ENCODE measurements around the gene SLC30A9. TPM values are rescaled to one million over a fixed set of nuclear protein-coding genes. Genes with fewer than 3 reads are reported as not detected.

The SLC30A9 gene
- total and polyA plus RNA-seq, 7 experiments from 2014 or later = 21.4 to 42.1 (median 32.7) TPM

DNA sequence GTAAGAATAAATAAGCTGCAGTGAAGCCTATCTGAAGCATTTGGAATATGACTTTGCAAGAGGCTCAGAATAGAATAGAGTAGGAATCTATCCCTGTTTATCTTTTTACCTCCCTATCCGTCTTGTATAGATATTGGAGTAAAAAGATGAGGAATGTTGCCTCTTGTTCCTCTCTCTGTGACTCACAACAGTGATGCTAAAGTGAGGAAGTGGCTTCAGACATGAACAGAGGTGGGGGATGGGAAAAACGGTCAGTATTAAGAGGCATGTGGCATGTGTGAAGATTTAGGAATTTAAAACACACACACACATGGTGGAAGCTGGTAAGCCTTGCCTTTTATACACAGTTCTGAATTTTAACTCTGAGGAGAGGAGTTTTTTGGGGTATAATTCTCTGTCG lies 12.6 kb upstream of the SLC30A9 start:
- Histone ChIP-seq H3K4me3 (ENCODE audit: low read length) (no peak overlapping the region), H3K36me3 (ENCODE audit: control insufficient read depth in 2 of 3, insufficient read depth in 3 of 3, low read length in 3 of 3) (no peaks in the 10 kb centered on the region), H3K27ac (ENCODE audit: low read depth, low read length) (no peak overlapping the region), H3K9me3 (ENCODE audit: control insufficient read depth in 2 of 3, low read length in 3 of 3) (no peaks in the 10 kb centered on the region), H3K27me3 (ENCODE audit: control insufficient read depth in 2 of 2, insufficient read depth in 2 of 2, low read length in 2 of 2) (no peaks in the 10 kb centered on the region), H3K4me1 (ENCODE audit: control insufficient read depth in 2 of 2, insufficient read depth in 2 of 2, low read length in 2 of 2) (no peaks in the 10 kb centered on the region)
- peaks cover 0 to 15% (median 7%) of the 10 kb centered on the region in 5 donors for H3K27me3 Mint-ChIP-seq
- H3K4me1 Mint-ChIP-seq = no peaks in the 10 kb centered on the region
- intact Hi-C loops (cut with micrococcal nuclease) = no loop called here
- ATAC-seq (peak; percentile 38), DNase-seq (no peak)
- CTCF ChIA-PET = no interaction called here
- POLR2A ChIA-PET = no interaction called here
- H3K27ac Mint-ChIP-seq = no peak overlapping the region
- peaks cover 0 to 4% (median 0%) of the 10 kb centered on the region in 5 donors for H3K36me3 Mint-ChIP-seq
- peaks cover 0 to 1% (median 0%) of the 10 kb centered on the region in 11 donors for H3K9me3 Mint-ChIP-seq
- H3K4me3 Mint-ChIP-seq = no peak overlapping the region

GRCh38 chr4:41981456-41981855 lies 8.9 kb upstream of the SLC30A9 start, which contains the start of gene DCAF4L1:
Gene DCAF4L1 (plus strand): TSS chr4:41981756. CDS start chr4:41981793, 37 bp downstream.
- H3K9me3 Mint-ChIP-seq = no peaks in the 10 kb centered on the region
- Histone ChIP-seq H3K9me3 (ENCODE audit: control insufficient read depth in 2 of 3, low read length in 3 of 3) (no peaks in the 10 kb centered on the region), H3K4me1 (ENCODE audit: control insufficient read depth in 2 of 2, insufficient read depth in 2 of 2, low read length in 2 of 2) (no peaks in the 10 kb centered on the region), H3K27me3 (ENCODE audit: control insufficient read depth in 2 of 2, insufficient read depth in 2 of 2, low read length in 2 of 2) (no peaks in the 10 kb centered on the region), H3K4me3 (ENCODE audit: low read length) (no peak within 1 kb of the TSS), H3K27ac (ENCODE audit: low read depth, low read length) (no peak within 1 kb of the TSS), H3K36me3 (ENCODE audit: control insufficient read depth in 2 of 3, insufficient read depth in 3 of 3, low read length in 3 of 3) (no peaks in the 10 kb centered on the region)
- ChIA-PET POLR2A (no interaction called here), CTCF (no interaction called here)
- peaks cover 0 to 4% (median 0%) of the 10 kb centered on the region in 5 donors for H3K36me3 Mint-ChIP-seq
- intact Hi-C loops (cut with micrococcal nuclease) = no loop called here
- H3K27me3 Mint-ChIP-seq = peaks cover 1 to 11% (median 4%) of the 10 kb centered on the region in 5 donors
- DNase-seq (no peak), ATAC-seq (no peak)
- H3K27ac Mint-ChIP-seq = no peak within 1 kb of the TSS
- no peak within 1 kb of the TSS for H3K4me3 Mint-ChIP-seq
- peaks cover 0 to 2% (median 0%) of the 10 kb centered on the region in 7 donors for H3K4me1 Mint-ChIP-seq

DNA sequence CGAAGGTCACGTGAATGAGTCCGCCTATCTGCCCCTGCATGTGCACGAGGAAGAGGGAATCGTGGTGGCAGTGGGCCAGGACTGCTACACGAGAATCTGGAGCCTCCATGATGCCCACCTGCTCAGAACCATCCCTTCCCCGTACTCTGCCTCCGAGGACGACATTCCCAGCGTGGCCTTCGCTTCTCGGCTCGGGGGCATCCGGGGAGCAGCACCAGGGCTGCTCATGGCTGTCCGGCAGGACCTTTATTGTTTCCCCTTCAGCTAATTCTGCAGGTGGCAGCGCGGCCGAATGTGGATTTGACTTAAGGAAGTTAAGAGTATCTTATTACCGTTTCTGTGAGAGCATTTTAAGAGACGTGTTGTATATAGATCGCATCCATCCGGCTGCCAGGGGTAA lies 7.6 kb upstream of the SLC30A9 start:
- DNase-seq (no peak), ATAC-seq (no peak)
- H3K27ac Mint-ChIP-seq = no peak overlapping the region
- intact Hi-C loops (cut with micrococcal nuclease) = no loop called here
- CTCF ChIA-PET = no interaction called here
- H3K9me3 ChIP-seq (ENCODE audit: control insufficient read depth in 2 of 3, low read length in 3 of 3) = no peaks in the 10 kb centered on the region
- H3K27me3 Mint-ChIP-seq = peaks cover 1 to 7% (median 4%) of the 10 kb centered on the region in 5 donors
- H3K9me3 Mint-ChIP-seq = no peaks in the 10 kb centered on the region
- H3K27me3 ChIP-seq (ENCODE audit: control insufficient read depth in 2 of 2, insufficient read depth in 2 of 2, low read length in 2 of 2) = no peaks in the 10 kb centered on the region
- no peaks in the 10 kb centered on the region for H3K36me3 ChIP-seq (ENCODE audit: control insufficient read depth in 2 of 3, insufficient read depth in 3 of 3, low read length in 3 of 3)
- no peak overlapping the region for H3K27ac ChIP-seq (ENCODE audit: low read depth, low read length)
- no peak overlapping the region for H3K4me3 ChIP-seq (ENCODE audit: low read length)
- POLR2A ChIA-PET = no interaction called here
- H3K36me3 Mint-ChIP-seq = peaks cover 0 to 4% (median 0%) of the 10 kb centered on the region in 5 donors
- H3K4me3 Mint-ChIP-seq = no peak overlapping the region
- peaks cover 0 to 2% (median 0%) of the 10 kb centered on the region in 7 donors for H3K4me1 Mint-ChIP-seq
- no peaks in the 10 kb centered on the region for H3K4me1 ChIP-seq (ENCODE audit: control insufficient read depth in 2 of 2, insufficient read depth in 2 of 2, low read length in 2 of 2)

- no peaks in the 10 kb centered on the region for H3K27me3 ChIP-seq (ENCODE audit: control insufficient read depth in 2 of 2, insufficient read depth in 2 of 2, low read length in 2 of 2)
- DNase-seq (no peak), ATAC-seq (no peak)
- ChIA-PET CTCF (no interaction called here), POLR2A (no interaction called here)
- H3K27ac ChIP-seq (ENCODE audit: low read depth, low read length) = no peak overlapping the region
- no peaks in the 10 kb centered on the region for H3K9me3 Mint-ChIP-seq
- H3K36me3 Mint-ChIP-seq = peaks cover 0 to 2% (median 0%) of the 10 kb centered on the region in 5 donors
- peaks cover 0 to 4% (median 0%) of the 10 kb centered on the region in 5 donors for H3K27me3 Mint-ChIP-seq
- no peaks in the 10 kb centered on the region for H3K9me3 ChIP-seq (ENCODE audit: control insufficient read depth in 2 of 3, low read length in 3 of 3)
- H3K4me3 Mint-ChIP-seq = no peak overlapping the region
- no peak overlapping the region for H3K4me3 ChIP-seq (ENCODE audit: low read length)
- no peak overlapping the region for H3K27ac Mint-ChIP-seq
- no peaks in the 10 kb centered on the region for H3K36me3 ChIP-seq (ENCODE audit: control insufficient read depth in 2 of 3, insufficient read depth in 3 of 3, low read length in 3 of 3)
- H3K4me1 Mint-ChIP-seq = peaks cover 0 to 15% (median 10%) of the 10 kb centered on the region in 7 donors
- H3K4me1 ChIP-seq (ENCODE audit: control insufficient read depth in 2 of 2, insufficient read depth in 2 of 2, low read length in 2 of 2) = peaks cover 0 to 7% of the 10 kb centered on the region in 2 donors
- intact Hi-C loops (cut with micrococcal nuclease) = no loop called here
Observed at GRCh38 chr4:41985151-41985550, 5.2 kb upstream of the SLC30A9 start.

DNA sequence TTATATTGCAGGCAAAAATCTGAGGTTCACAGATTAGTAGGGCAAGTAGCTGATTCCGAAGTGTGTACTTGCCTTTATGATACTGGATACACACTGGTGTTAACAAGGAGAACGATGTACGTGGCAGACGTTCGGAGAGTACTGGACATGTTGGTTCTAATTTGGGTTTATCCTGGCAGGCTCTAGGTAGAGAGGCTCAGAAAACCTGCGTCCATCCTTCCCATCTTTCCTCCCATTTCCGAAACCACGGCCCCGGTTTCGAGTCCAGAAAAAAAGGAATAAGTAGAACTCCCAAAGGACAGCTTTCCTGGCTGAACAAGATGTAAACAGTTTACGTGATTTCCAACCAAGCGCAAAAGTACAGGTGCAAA lies 351 bp upstream of the SLC30A9 start:
- Mint-ChIP-seq H3K27ac (peak overlapping the region; percentile 90 to 99 (median 97)), H3K4me1 (peaks cover 11 to 43% (median 38%) of the 10 kb centered on the region in 7 donors), H3K9me3 (no peaks in the 10 kb centered on the region), H3K36me3 (peaks cover 0 to 4% (median 0%) of the 10 kb centered on the region in 5 donors), H3K4me3 (peak overlapping the region; percentile 92 to 99 (median 96)), H3K27me3 (peaks cover 0 to 1% (median 0%) of the 10 kb centered on the region in 5 donors)
- Histone ChIP-seq H3K27me3 (ENCODE audit: control insufficient read depth in 2 of 2, insufficient read depth in 2 of 2, low read length in 2 of 2) (no peaks in the 10 kb centered on the region), H3K4me1 (ENCODE audit: control insufficient read depth in 2 of 2, insufficient read depth in 2 of 2, low read length in 2 of 2) (peaks cover 12 to 16% of the 10 kb centered on the region in 2 donors), H3K36me3 (ENCODE audit: control insufficient read depth in 2 of 3, insufficient read depth in 3 of 3, low read length in 3 of 3) (peaks cover 0 to 5% (median 0%) of the 10 kb centered on the region in 3 experiments), H3K4me3 (ENCODE audit: low read length) (peak overlapping the region; percentile 86), H3K9me3 (ENCODE audit: control insufficient read depth in 2 of 3, low read length in 3 of 3) (no peaks in the 10 kb centered on the region), H3K27ac (ENCODE audit: low read depth, low read length) (peak overlapping the region; percentile 84)
- CTCF ChIA-PET = no interaction called here
- POLR2A ChIA-PET = interaction anchor here (2.3 kb wide), 1 partner anchor 55 kb away, joined by 11 read pairs; the partner anchor contains the start of gene TMEM33
- intact Hi-C loops (cut with micrococcal nuclease) = loop anchor here (1.0 to 5.0 kb wide), 4 partner anchors 55 to 682 kb away; partner anchors contain the start of genes ATP8A1 (in 2 of the 2) and TMEM33 (in 2 of the 2)
- ATAC-seq = peak; percentile 6
- peak in 1 of 9 donors; percentile 19 for DNase-seq

- ChIA-PET POLR2A (interaction anchor here (0.7 to 0.9 kb wide), 2 partner anchors 8 to 22 kb away, joined by 3 to 5 read pairs; no protein-coding TSS in a partner anchor), CTCF (no interaction called here)
- Histone ChIP-seq H3K36me3 (ENCODE audit: control insufficient read depth in 2 of 3, insufficient read depth in 3 of 3, low read length in 3 of 3) (peaks cover 0 to 5% (median 0%) of the 10 kb centered on the region in 3 experiments), H3K4me3 (ENCODE audit: low read length) (no peak overlapping the region), H3K9me3 (ENCODE audit: control insufficient read depth in 2 of 3, low read length in 3 of 3) (no peaks in the 10 kb centered on the region), H3K4me1 (ENCODE audit: control insufficient read depth in 2 of 2, insufficient read depth in 2 of 2, low read length in 2 of 2) (peaks cover 12 to 16% of the 10 kb centered on the region in 2 donors), H3K27me3 (ENCODE audit: control insufficient read depth in 2 of 2, insufficient read depth in 2 of 2, low read length in 2 of 2) (no peaks in the 10 kb centered on the region), H3K27ac (ENCODE audit: low read depth, low read length) (no peak overlapping the region)
- Mint-ChIP-seq H3K27ac (peak overlapping the region in 4 of 9 donors; percentile 59 to 99 (median 78)), H3K9me3 (no peaks in the 10 kb centered on the region), H3K27me3 (no peaks in the 10 kb centered on the region), H3K4me3 (peak overlapping the region; percentile 35 to 97 (median 94)), H3K4me1 (peaks cover 18 to 51% (median 47%) of the 10 kb centered on the region in 7 donors), H3K36me3 (peaks cover 0 to 4% (median 0%) of the 10 kb centered on the region in 5 donors)
- intact Hi-C loops (cut with micrococcal nuclease) = loop anchor here (2.0 to 5.0 kb wide), 3 partner anchors 17 to 680 kb away; partner anchors contain the start of gene ATP8A1 (in 1 of the 2)
- DNase-seq (no peak), ATAC-seq (no peak)
Observed at GRCh38 chr4:41991916-41992767, 1.8 kb downstream of the SLC30A9 start.

All from naive thymus-derived CD4-positive, alpha-beta T cell (primary cell).